KOPT-K1 (cell line): ENCODE measurements around the gene TDRD10.

Experiments used
- H3K27ac ChIP-seq: fragments of 200-600 bp; sonication (generic); 2 replicates; pipeline ENCODE4 v1.5.1; 2016; ENCODE audit warnings: antibody characterized with exemption, mild to moderate bottlenecking, low read depth, low read length; ENCODE audit not compliant: poor library complexity, severe bottlenecking
- H3K36me3 ChIP-seq: fragments of 200-600 bp; sonication (generic); 2 replicates; pipeline ENCODE4 v1.5.1; 2017; ENCODE audit warnings: antibody characterized with exemption, mild to moderate bottlenecking, low read length, moderate library complexity; ENCODE audit not compliant: insufficient read depth
- H3K9me3 ChIP-seq: fragments of 200-600 bp; sonication (generic); 2 replicates; pipeline ENCODE4 v1.5.1; 2017; ENCODE audit warnings: antibody characterized with exemption, low read length, mild to moderate bottlenecking; ENCODE audit not compliant: insufficient read depth, poor library complexity, severe bottlenecking

Gene TDRD10

GRCh38 chr1:154502066-154502743, at the start of gene TDRD10, which contains the start of gene SHE:
Gene TDRD10, plus strand, starts transcription at chr1:154502219. Its CDS starts 4,685 bp downstream, at chr1:154506904.
Gene SHE, minus strand, starts transcription at chr1:154502412. Its CDS starts 386 bp downstream, at chr1:154502026.
- H3K36me3 ChIP-seq: no peaks in the 10 kb centered on the region
- no peak within 1 kb of the TSS for H3K27ac ChIP-seq
- H3K9me3 ChIP-seq: peaks cover 6% of the 10 kb centered on the region

DNA sequence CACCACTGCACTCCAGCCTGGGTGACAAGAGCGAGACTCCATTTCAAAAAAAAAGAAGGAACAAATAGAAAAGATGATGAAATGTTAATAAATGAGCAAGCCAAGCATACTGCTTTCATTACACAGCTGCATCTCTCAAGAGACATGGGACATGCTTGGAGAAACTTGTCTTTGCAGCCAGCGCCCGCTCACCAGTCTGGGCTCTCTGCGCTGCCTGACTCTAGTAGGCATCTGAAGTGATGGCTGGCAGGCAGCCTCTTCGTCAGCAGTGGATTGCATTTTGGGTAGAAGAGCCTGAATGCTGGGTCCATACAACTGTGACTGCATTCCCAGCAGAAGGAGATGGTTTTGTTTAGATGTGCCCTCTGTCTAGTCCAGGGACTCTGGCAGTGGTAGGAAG, 48.9 kb upstream of the TDRD10 start:
- Histone ChIP-seq H3K36me3 (no peaks in the 10 kb centered on the region), H3K9me3 (no peaks in the 10 kb centered on the region), H3K27ac (no peak overlapping the region)

GRCh38 chr1:154453574-154454352, 48.3 kb upstream of the TDRD10 start:
- Histone ChIP-seq H3K27ac (no peak overlapping the region), H3K36me3 (no peaks in the 10 kb centered on the region), H3K9me3 (no peaks in the 10 kb centered on the region)

DNA sequence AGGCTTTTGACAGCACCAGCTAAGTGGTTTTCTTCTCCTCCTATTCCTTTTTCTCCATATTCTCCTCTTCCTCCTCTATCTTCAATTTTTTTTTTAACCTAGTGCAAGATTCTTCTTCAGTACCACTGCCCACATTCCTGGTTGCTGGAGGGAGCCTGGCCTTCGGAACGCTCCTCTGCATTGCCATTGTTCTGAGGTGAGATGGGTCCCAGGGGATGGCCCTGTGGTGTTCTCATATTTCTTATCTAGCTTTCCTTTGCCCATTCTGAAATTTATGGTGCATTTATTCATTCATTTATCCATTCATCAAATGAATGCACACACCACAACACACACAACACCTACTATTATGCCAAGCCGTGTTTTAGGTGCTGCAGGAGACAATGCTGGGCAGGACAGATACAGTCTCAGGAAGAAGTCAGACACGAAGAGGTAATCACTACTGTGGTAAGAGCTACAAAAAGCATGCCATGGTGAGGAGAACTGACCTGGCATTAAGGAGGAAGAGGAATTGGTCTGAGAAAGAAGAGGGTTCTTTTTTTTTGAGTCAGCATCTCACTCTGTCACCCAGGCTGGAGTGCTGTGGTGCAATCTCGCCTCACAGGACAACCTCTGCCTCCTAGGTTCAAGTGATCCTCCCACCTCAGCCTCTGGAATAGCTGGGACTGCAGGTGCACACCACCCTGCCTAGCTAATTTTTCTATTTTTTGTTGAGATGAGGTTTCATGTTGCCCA, 47.5 kb upstream of the TDRD10 start:
- H3K36me3 ChIP-seq: no peaks in the 10 kb centered on the region
- no peak overlapping the region for H3K27ac ChIP-seq

GRCh38 chr1:154456631-154457030, 45.4 kb upstream of the TDRD10 start:
- Histone ChIP-seq H3K27ac (no peak overlapping the region), H3K36me3 (no peaks in the 10 kb centered on the region), H3K9me3 (no peaks in the 10 kb centered on the region)

More for the DNA sequence above, 47.5 kb upstream of the TDRD10 start:
- no peaks in the 10 kb centered on the region for H3K9me3 ChIP-seq

DNA sequence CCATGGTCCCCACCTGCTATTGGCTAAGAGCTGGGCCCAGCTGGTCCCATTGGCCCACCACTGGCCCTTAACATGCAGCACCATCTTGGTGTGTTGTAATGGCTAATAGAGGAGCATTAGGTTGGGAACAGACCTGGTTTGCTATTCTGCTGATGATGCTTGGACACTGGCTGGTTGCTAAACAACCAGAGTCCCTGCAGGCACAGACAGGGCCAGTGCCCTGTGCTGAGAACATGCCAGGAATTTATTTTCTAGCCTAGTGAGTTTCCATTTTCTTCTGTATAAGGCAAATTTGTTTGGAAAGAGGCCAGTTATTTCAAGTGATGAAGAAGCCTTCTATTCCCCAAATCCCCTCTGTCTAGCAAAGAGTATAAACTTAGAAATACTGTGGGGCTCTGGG, 42.9 kb upstream of the TDRD10 start:
- Histone ChIP-seq H3K9me3 (no peaks in the 10 kb centered on the region), H3K36me3 (no peaks in the 10 kb centered on the region), H3K27ac (no peak overlapping the region)

- Histone ChIP-seq H3K27ac (peak overlapping the region; percentile 4), H3K36me3 (no peaks in the 10 kb centered on the region), H3K9me3 (no peaks in the 10 kb centered on the region)
These were observed 41.2 kb upstream of the TDRD10 start for GRCh38 chr1:154460695-154461260.

DNA sequence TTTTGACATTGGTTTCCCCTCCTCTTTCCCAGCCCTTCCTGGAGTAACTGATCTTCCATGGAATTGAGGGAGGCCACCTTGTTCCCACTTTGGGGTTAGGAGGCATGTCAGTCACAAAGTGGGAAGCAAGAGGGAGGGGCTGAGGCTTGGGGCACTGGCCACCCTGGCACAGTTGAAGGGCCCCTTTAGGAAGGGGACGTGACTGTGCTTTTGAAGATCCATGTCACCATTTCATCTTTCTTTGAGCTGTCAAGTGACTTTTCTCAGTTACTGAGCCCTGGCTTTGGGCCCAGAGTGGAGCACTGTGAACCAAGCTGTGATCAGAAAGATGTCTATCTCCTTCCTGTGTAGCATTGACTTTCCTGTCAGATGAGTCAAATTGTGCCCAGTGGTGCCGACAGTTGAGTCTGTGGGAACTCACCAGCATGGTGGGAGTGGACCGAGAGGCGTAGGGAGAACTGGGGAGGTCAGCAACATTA, 38.5 kb upstream of the TDRD10 start:
- no peaks in the 10 kb centered on the region for H3K9me3 ChIP-seq
- peak overlapping the region; percentile 73 for H3K27ac ChIP-seq
- no peaks in the 10 kb centered on the region for H3K36me3 ChIP-seq

DNA sequence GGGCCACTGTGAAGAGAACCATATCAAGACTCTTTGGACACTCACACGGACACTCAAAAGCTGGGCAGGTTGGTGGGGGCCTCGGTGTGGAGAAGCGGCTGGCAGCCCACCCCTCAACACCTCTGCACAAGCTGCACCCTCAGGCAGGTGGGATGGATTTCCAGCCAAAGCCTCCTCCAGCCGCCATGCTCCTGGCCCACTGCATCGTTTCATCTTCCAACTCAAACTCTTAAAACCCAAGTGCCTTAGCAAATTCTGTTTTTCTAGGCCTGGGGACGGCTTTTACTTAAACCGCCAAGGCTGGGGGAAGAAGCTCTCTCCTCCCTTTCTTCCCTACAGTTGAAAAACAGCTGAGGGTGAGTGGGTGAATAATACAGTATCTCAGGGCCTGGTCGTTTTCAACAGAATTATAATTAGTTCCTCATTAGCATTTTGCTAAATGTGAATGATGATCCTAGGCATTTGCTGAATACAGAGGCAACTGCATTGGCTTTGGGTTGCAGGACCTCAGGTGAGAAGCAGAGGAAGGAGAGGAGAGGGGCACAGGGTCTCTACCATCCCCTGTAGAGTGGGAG, 36.3 kb upstream of the TDRD10 start:
- no peaks in the 10 kb centered on the region for H3K9me3 ChIP-seq
- H3K27ac ChIP-seq: peak overlapping the region; percentile 73
- no peaks in the 10 kb centered on the region for H3K36me3 ChIP-seq

DNA sequence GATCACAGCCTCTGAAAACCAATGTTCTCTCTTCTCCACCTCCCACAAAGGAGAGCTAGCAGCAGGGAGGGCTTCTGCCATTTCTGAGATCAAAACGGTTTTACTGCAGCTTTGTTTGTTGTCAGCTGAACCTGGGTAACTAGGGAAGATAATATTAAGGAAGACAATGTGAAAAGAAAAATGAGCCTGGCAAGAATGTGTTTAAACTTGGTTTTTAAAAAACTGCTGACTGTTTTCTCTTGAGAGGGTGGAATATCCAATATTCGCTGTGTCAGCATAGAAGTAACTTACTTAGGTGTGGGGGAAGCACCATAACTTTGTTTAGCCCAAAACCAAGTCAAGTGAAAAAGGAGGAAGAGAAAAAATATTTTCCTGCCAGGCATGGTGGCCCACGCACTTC, 35.8 kb upstream of the TDRD10 start:
- H3K36me3 ChIP-seq: no peaks in the 10 kb centered on the region
- H3K9me3 ChIP-seq: no peaks in the 10 kb centered on the region
- peak overlapping the region; percentile 73 for H3K27ac ChIP-seq

DNA sequence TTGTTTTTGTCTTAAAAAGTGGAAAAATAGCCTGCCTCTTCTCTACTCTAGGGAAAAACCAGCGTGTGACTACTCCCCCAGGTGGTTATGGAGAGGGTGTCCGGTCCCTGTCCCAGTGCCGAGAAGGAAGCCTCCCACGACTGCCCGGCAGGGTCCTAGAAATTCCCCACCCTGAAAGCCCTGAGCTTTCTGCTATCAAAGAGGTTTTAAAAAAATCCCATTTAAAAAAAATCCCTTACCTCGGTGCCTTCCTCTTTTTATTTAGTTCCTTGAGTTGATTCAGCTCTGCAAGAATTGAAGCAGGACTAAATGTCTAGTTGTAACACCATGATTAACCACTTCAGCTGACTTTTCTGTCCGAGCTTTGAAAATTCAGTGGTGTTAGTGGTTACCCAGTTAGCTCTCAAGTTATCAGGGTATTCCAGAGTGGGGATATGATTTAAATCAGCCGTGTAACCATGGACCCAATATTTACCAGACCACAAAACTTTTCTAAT, 35.0 kb upstream of the TDRD10 start:
- no peaks in the 10 kb centered on the region for H3K36me3 ChIP-seq
- no peaks in the 10 kb centered on the region for H3K9me3 ChIP-seq
- peak overlapping the region; percentile 73 for H3K27ac ChIP-seq

GRCh38 chr1:154467434-154468102, 34.5 kb upstream of the TDRD10 start:
- Histone ChIP-seq H3K9me3 (no peaks in the 10 kb centered on the region), H3K36me3 (no peaks in the 10 kb centered on the region), H3K27ac (peak overlapping the region; percentile 73)

DNA sequence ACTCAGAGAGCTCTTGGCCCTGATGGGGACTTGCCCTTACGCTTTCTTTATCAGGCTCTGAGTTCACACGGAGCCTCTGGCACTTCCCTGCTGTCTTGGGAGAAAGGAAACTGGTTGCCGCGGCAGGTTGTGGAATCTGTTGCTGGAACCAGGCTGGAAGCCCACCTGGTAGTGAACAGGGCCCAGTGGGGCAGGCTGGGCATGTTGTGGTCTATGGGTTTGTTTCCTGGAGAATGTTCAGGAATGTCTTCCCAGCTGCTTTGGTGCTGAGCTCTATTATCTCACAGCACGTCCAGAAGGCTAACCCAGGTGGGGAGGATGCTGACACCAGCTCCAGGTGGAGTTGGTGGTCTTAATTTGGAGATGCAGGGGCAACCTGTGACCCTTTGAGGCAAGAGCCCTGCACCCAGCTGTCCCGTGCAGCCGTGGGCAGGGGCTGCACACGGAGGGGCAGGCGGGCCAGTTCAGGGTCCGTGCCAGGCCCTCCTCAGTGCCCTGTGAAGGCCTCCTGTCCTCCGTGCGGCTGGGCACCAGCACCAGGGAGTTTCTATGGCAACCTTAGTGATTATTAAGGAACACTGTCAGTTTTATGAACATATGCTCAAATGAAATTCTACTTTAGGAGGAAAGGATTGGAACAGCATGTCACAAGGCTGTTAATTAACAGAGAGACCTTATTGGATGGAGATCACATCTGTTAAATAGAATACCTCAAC, 33.3 kb upstream of the TDRD10 start:
- H3K36me3 ChIP-seq: no peaks in the 10 kb centered on the region
- no peaks in the 10 kb centered on the region for H3K9me3 ChIP-seq
- peak overlapping the region; percentile 5 for H3K27ac ChIP-seq
